GM12873 (cell line): Measurements from ENCODE around the gene PCNX3.

Experiments
- CTCF ChIP-seq: IDR thresholded peaks from 2 replicates; pipeline ENCODE4 v1.5.1; 2012; ENCODE audit warnings: low read depth, mild to moderate bottlenecking, moderate library complexity, low read length, control low read depth; ENCODE audit not compliant: insufficient read depth; ENCODE audit errors: missing control alignments

PCNX3 gene

DNA sequence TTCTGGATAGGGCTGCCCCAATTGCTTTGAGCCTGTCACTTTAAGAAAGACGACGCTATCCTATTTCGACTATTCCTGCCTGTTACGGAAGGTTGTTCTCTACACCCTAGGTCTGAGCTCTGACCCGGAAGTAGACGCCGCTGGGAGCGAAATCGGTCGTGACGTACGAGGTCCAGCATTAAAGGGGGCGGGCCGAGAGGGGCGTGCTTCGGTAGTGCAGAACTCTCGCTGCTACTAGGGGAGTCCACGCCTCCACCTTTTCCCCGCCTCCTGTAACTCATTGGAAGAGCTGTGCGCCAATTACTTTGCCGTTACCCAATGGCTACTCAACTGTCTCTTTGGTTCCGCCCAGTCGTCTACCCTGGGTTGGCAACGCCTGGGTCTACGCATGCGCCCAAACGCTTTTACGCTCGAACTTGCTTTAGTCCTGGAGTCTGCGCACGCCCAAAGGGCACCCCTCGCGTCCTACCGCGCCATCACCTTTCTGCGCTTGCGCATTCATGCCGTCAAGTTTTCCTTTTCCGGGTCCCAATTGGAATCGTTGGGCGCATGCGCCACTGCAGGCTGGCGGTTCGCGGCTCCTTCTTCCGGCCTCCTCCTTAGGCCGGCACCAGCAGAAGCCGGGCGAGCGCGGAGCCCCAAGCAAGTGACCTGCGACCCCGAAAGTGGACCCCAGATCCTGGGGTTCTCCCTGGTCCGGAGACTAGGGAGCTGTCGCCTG is at the start of gene PCNX3:
PCNX3 (plus strand) TSS at position 548 of the 721 bp plus-strand sequence. CDS start 536 bp downstream, outside the sequence.
- TF ChIP-seq CTCF = no peak

GRCh38 chr11:65569164-65569972 is 46.2 kb upstream of the PCNX3 start:
- no peak for TF ChIP-seq CTCF

- peak; percentile 68 for TF ChIP-seq CTCF
These were observed 45.3 kb upstream of the PCNX3 start, which contains the start of gene ZNRD2 for GRCh38 chr11:65569973-65570918. TSS of gene ZNRD2 (plus strand) at chr11:65570477. CDS start at chr11:65570492, 15 bp downstream.

- no peak for TF ChIP-seq CTCF
These were observed 44.2 kb upstream of the PCNX3 start for GRCh38 chr11:65571420-65571819.

DNA sequence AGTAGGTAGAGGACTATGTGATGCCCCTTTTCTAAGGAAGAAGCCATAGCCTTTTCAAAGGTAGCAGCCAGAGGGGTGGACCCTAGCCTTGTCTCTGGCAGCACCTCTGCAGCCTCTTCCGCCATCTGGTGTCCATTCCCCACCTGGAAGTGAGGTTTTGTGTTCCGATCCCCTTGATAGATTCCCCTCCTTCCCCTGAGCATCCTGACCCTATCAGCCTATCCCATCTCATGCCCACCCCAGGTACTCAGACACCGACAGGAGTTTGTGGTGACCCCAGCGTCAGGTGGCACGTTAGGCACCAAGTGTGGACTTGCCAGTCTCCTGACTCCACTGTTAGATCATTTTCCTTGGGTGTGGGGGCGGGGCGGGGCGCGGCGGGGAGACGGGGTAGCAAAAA is 43.6 kb upstream of the PCNX3 start:
- peak; percentile 45 for TF ChIP-seq CTCF

DNA sequence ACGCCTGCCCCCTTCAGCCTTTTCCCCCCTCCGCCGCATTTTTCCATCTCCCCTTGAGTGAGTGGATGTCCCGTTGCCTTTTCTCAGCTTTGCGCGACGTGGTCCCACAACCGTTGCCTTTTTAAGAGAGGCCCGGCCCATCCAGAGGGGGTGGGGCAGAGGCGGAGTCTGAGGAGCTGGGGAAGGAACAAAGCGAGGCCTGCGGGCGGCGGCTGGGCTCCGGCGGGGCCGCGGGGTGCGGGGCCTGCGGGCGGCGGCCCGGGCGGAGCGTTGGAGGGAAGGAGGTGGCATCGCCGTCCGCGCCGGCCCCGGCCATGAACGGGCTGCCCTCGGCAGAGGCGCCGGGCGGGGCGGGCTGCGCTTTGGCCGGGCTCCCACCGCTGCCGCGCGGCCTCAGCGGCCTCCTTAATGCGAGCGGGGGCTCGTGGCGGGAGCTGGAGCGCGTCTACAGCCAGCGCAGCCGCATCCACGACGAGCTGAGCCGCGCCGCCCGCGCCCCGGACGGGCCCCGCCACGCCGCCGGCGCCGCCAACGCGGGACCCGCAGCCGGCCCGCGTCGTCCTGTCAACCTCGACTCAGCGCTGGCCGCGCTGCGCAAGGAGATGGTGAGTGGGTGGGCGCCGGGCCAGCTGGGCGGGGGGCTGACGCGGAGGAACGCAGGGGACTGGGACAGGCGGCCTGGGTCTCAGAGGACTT is 43.1 kb upstream of the PCNX3 start, which contains the start of gene FAM89B:
FAM89B (plus strand) TSS at position 183 of the 696 bp plus-strand sequence; CDS start at position 315, 132 bp downstream.
- TF ChIP-seq CTCF = no peak
